Stimulated activated CD8-positive, alpha-beta memory T cell treated with anti-CD3 and anti-CD28 coated beads, Interleukin-7, amount 100 ng/mL, for 4 hours (primary cell): ENCODE results near the gene SCN2B.

Experiments used
- DNase-seq, 2 donors: peaks; one replicate each; pipeline ENCODE4 v3.0.0-alpha.2; 2020; ENCODE audit warnings: low read depth in 2 of 2

Gene SCN2B

GRCh38 chr11:118175031-118175992 lies 1.1 kb downstream of the SCN2B start:
- no peak for DNase-seq

GRCh38 chr11:118174006-118174567 lies 2.4 kb downstream of the SCN2B start:
- DNase-seq = no peak

GRCh38 chr11:118172356-118172755 lies 4.1 kb downstream of the SCN2B start:
- DNase-seq = no peak

- DNase-seq = peak; percentile 48 to 49
These were observed 5.0 kb downstream of the SCN2B start for GRCh38 chr11:118171269-118172062.

GRCh38 chr11:118170882-118171268 lies 5.6 kb downstream of the SCN2B start:
- DNase-seq = no peak

GRCh38 chr11:118170231-118170630 lies 6.2 kb downstream of the SCN2B start:
- no peak for DNase-seq

- no peak for DNase-seq
These were observed 6.9 kb downstream of the SCN2B start for GRCh38 chr11:118169300-118170140.

GRCh38 chr11:118168751-118169150 lies 7.7 kb downstream of the SCN2B start:
- DNase-seq = no peak

GRCh38 chr11:118168316-118168715 lies 8.1 kb downstream of the SCN2B start:
- no peak for DNase-seq

- no peak for DNase-seq
These were observed 8.5 kb downstream of the SCN2B start for GRCh38 chr11:118167906-118168305.

- DNase-seq = no peak
These were observed 9.2 kb downstream of the SCN2B start for GRCh38 chr11:118167253-118167652.

GRCh38 chr11:118166641-118167040 lies 9.8 kb downstream of the SCN2B start:
- no peak for DNase-seq

- no peak for DNase-seq
These were observed 11.6 kb downstream of the SCN2B start for GRCh38 chr11:118164885-118165284.

GRCh38 chr11:118163494-118163893 lies 12.9 kb downstream of the SCN2B start:
- no peak for DNase-seq

- DNase-seq = no peak
These were observed 13.6 kb downstream of the SCN2B start for GRCh38 chr11:118162846-118163245.

GRCh38 chr11:118161786-118162185 lies 14.7 kb downstream of the SCN2B start:
- no peak for DNase-seq

GRCh38 chr11:118157186-118157895 lies 19.1 kb downstream of the SCN2B start:
- DNase-seq = no peak

GRCh38 chr11:118156531-118157185 lies 19.8 kb downstream of the SCN2B start:
- DNase-seq = peak in 1 of 2 donors; percentile 21

GRCh38 chr11:118155776-118156530 lies 20.5 kb downstream of the SCN2B start:
- no peak for DNase-seq

- no peak for DNase-seq
These were observed 21.8 kb downstream of the SCN2B start for GRCh38 chr11:118154641-118155040.
